Parietal lobe (tissue), 1 donor: ENCODE data around the gene MBOAT2. TPM values are rescaled to one million over a fixed set of nuclear protein-coding genes. Genes with fewer than 3 reads are reported as not detected.

Source experiments
- total RNA-seq: library from RNA; depleted of rRNA; stranded (reverse); fragments of >200 nt; gene quantifications from one replicate; pipeline ENCODE4 v1.2.3, GENCODE V29; 2014

MBOAT2 gene, protein sequence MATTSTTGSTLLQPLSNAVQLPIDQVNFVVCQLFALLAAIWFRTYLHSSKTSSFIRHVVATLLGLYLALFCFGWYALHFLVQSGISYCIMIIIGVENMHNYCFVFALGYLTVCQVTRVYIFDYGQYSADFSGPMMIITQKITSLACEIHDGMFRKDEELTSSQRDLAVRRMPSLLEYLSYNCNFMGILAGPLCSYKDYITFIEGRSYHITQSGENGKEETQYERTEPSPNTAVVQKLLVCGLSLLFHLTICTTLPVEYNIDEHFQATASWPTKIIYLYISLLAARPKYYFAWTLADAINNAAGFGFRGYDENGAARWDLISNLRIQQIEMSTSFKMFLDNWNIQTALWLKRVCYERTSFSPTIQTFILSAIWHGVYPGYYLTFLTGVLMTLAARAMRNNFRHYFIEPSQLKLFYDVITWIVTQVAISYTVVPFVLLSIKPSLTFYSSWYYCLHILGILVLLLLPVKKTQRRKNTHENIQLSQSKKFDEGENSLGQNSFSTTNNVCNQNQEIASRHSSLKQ
- 241 TPM for total RNA-seq

DNA sequence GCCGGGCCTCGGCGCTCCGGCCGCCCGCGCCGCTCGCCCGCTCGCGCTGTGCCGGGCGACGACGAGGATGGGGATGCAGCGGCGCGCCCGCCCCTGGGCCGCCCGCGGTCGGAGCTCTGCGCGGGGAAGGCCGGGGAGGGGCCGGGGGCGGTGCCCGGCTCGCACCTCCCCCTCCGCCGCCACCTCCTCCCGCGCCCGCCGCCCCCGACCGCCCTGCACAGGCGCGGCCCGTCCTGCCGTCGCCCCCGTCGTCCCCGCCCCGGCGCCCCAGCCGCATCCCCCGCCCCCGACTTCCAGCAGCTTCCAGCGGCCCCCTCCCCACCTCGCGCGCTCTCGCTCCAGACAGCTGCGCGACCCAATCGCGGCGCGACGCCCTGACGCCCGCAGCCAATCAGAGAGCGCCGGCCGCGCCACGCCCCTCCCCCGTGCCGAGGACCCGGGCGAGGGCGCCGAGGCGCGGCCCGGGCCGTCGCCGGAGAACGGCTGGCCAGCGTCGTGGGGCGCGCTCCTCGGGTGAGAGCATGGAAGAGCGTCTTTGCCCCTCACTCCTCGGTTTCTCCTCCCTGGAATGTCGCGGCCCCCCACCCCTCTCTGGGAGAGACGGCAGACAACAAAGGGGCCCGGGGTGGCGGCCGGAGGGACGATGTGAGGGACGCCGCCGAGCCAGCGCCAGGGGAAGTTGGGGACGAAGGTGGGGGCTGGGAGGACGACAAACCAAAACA, at the start of gene MBOAT2:
MBOAT2 (minus strand) TSS at position 69 of the 722 bp plus-strand sequence. CDS start 70 bp downstream, outside the sequence.

DNA sequence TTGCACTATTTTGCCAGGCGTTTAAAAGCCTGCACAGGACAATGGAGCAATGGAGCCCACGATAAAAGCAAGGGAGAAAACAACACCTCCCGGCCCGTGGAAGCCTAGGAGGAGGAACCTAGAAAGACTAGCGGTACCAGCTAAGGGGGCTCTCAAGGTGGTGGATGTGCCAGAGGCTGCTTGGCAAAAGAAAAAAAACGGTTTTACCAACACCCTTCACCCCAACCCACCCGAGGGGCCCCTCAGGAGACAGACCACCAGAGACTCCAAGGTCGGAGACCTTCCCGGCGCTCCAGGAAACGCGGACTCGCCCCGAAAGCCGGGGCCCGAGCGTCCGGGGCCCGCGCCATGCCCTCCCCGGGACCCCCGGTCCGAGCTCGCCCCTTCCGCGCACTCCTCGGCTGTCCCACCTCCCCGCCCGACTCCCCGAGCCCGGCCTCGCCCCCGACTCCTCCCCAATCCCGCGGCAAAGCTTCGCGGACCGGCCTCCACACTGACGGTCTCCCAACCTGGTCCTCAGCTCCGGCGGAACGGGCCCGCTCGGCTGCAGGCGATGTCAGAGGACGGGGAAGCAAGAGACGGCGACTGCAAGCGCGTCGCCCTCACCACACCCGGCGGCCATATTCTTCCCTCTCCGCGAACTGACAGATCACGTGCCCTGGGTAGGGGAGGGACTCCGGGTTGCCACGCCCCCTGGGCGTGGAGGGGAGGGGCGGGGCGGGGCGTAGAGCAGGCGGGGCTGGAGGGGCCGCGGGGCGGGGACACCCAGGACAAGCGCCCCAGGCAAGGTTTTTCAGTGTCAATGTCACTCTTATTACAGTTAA, 166.3 kb downstream of the MBOAT2 start, which contains the start of gene KIDINS220:
KIDINS220 (minus strand) TSS at position 643 of the 824 bp plus-strand sequence. CDS start 10,520 bp downstream, outside the sequence.

Other genes with a start within 250 kb of the MBOAT2 start
- 812 TPM for gene KIDINS220, start 166.1 kb downstream of the MBOAT2 start, total RNA-seq
- gene ASAP2, start 203.1 kb upstream of the MBOAT2 start, total RNA-seq: 72.6 TPM